ENCODE data around the gene ENOPH1. TPM values are rescaled to one million over a fixed set of nuclear protein-coding genes. Genes with fewer than 3 reads are reported as not detected.

ENOPH1 gene
- total and polyA plus RNA-seq, 9 of the 15 experiments (the other 6 are each of a cell fraction or from before 2014, with no cell fraction given) = 29.8 to 71.4 (median 48.9) TPM

DNA sequence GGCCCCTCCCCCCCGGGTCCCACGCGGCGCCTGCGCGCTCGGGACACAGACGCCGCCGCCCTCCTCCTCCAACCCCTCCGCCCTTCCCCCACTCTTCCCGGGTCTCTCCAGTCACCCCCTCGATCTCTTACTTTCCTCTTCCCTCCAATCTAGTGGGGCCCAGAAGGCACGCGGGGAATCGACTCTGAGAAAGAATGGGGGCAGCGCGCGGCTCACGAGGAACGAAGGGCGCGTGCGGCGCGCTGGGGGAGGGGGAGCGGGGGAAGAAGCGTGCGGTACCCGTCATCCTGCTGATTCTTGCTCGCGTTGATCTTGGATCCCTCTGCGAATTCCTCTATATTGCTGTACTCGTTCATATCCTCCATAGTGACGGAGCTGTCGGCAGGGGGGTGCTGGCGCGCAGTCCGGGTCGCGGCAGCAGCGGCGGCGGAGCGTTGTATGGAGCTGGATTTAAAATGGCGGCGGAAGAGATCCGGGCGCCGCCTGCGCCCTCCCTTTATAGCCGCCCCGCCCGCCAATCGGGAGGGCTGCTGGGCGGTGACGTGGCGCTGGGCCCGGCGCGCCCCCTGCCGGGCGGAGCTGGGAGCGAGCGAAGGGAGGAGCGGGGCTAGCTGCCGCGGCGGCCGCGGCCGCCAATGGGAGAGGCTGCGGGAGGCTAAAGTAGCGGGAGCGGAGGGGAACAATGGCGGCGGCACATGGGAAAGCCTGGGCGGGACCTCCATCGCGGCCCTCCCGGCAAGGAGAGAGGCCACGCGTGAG lies 1.2 kb upstream of the ENOPH1 start (continued):
- TF ChIP-seq ZNF280B (CRISPR knock-in tag; IDR thresholded peaks at IDR 0.05) = no peak
- no peak for TF ChIP-seq HLTF (IDR thresholded peaks at IDR 0.05)
- TF ChIP-seq CTCF (IDR thresholded peaks at IDR 0.05 in 2 of 3, conservative IDR thresholded peaks at IDR 0.05 in 1 of 3; ENCODE audit: insufficient read depth in 2 of 3, low read depth in 1 of 3, low read length in 3 of 3) = peak; percentile 81 to 95 (median 89)
- TF ChIP-seq SRSF9 (IDR thresholded peaks at IDR 0.05; ENCODE audit: borderline replicate concordance, low read depth, low read length) = no peak
- TF ChIP-seq ZBTB26 (CRISPR knock-in tag; IDR thresholded peaks at IDR 0.05) = no peak
- TF ChIP-seq BHLHE40 (IDR thresholded peaks at IDR 0.05; ENCODE audit: low read length) = 0 out of 2 replicates have a peak, but pooled peaks have one; percentile 9
- no peak for TF ChIP-seq ZFP36 (IDR thresholded peaks at IDR 0.05; ENCODE audit: low read depth, low read length, partially characterized antibody)
- no peak; the same call in 1 of the 2 replicates for TF ChIP-seq ZFX (CRISPR knock-in tag; IDR thresholded peaks at IDR 0.05)
- no peak for TF ChIP-seq HDAC8 (tag; IDR thresholded peaks at IDR 0.05)
- TF ChIP-seq XRCC4 (IDR thresholded peaks at IDR 0.05; ENCODE audit: extremely low read depth, insufficient read depth, insufficient read length) = no peak
- TF ChIP-seq SP2 (IDR thresholded peaks at IDR 0.05; ENCODE audit: extremely low read depth, low read depth, low read length, poor library complexity, severe bottlenecking) = no peak
- TF ChIP-seq ATF7 (IDR thresholded peaks at IDR 0.05) = peak; percentile 88
- TF ChIP-seq EHMT2 (IDR thresholded peaks at IDR 0.05) = no peak
- TF ChIP-seq NFRKB (IDR thresholded peaks at IDR 0.05; ENCODE audit: low read depth) = peak; percentile 91
- TF ChIP-seq ZNF449 (CRISPR knock-in tag; IDR thresholded peaks at IDR 0.05) = no peak
- peak; percentile 62 for TF ChIP-seq FOXJ2 (tag; IDR thresholded peaks at IDR 0.05)
- no peak for TF ChIP-seq SNRNP70 (optimal IDR thresholded peaks at IDR 0.05; ENCODE audit: low read depth, low read length)
- no peak for TF ChIP-seq DMBX1 (CRISPR knock-in tag; IDR thresholded peaks at IDR 0.05; ENCODE audit: borderline replicate concordance)
